SK-N-SH (cell line): ENCODE measurements around the gene STPG1. TPM values are rescaled to one million over a fixed set of nuclear protein-coding genes. Genes with fewer than 3 reads are reported as not detected.

ENCODE experiments used
- CTCF ChIA-PET: fragments of 300-600, 350-600 bp; formaldehyde crosslinking; extraction: SDS; loops from one replicate; lab custom pipeline; 2021; lab: Yijun Ruan, JAX
- POLR2A ChIA-PET: fragments of 350-600 bp; sonication (Branson Sonifier 250); formaldehyde crosslinking; extraction: SDS; loops from one replicate; lab custom pipeline; 2020; ENCODE audit warnings: antibody characterized with exemption, inconsistent platforms; lab: Yijun Ruan, JAX
- DNase-seq: peaks from one replicate; pipeline ENCODE4 v3.0.0; 2012
- H2AFZ ChIP-seq: fragments of 200-600 bp; sonication (generic); 2 replicates; pipeline ENCODE4 v1.8.1; 2016; ENCODE audit warnings: antibody characterized with exemption, mild to moderate bottlenecking, low read depth
- H3F3A ChIP-seq: fragments of 200-600 bp; sonication (generic); replicated peaks from 2 replicates; pipeline ENCODE3; 2016; ENCODE audit warnings: antibody characterized with exemption, mild to moderate bottlenecking; ENCODE audit not compliant: insufficient read depth
- H3K27ac ChIP-seq, 2 experiments: fragments of 200-500 bp in 1 of 2; fragments of 200-600 bp in 1 of 2; sonication (Bioruptor generic) in 1 of 2; sonication (generic), shearing (Covaris generic) in 1 of 2; 2 replicates each; pipeline versions ENCODE4 v1.5.1 to v1.6.1; 2014 to 2016; ENCODE audit warnings: low read depth in 2 of 2, inconsistent platforms in 1 of 2, low read length in 1 of 2, mild to moderate bottlenecking in 1 of 2, mixed read lengths in 1 of 2
- H3K27me3 ChIP-seq: fragments of 200-600 bp; sonication (generic), shearing (Covaris generic); 2 replicates; pipeline ENCODE4 v1.6.1; 2016; ENCODE audit warnings: mixed run types; ENCODE audit not compliant: insufficient read depth
- H3K36me3 ChIP-seq, 2 experiments: fragments of 200-500 bp in 1 of 2; fragments of 200-600 bp in 1 of 2; sonication (Bioruptor generic) in 1 of 2; sonication (generic) in 1 of 2; replicated peaks in 1 of 2; 2 replicates each; pipeline versions ENCODE3 to v1.5.1; 2014 to 2016; ENCODE audit warnings: low read length in 1 of 2, mild to moderate bottlenecking in 1 of 2; ENCODE audit not compliant: insufficient read depth in 2 of 2, control insufficient read depth in 1 of 2
- H3K4me1 ChIP-seq, 2 experiments: fragments of 200-500 bp in 1 of 2; fragments of 200-600 bp in 1 of 2; sonication (Bioruptor generic) in 1 of 2; sonication (generic), shearing (Covaris generic) in 1 of 2; 2 replicates each; pipeline versions ENCODE4 v1.5.1 to v1.6.1; 2014 to 2016; ENCODE audit warnings: low read depth in 1 of 2, low read length in 1 of 2, mixed run types in 1 of 2; ENCODE audit not compliant: insufficient read depth in 2 of 2, control insufficient read depth in 1 of 2
- H3K4me2 ChIP-seq: fragments of 200-600 bp; sonication (generic), shearing (Covaris generic); 2 replicates; pipeline ENCODE4 v1.6.1; 2017; ENCODE audit warnings: mixed run types
- H3K4me3 ChIP-seq, 2 experiments: fragments of 200-500 bp in 1 of 2; fragments of 200-600 bp in 1 of 2; sonication (Bioruptor generic) in 1 of 2; sonication (generic), shearing (Covaris generic) in 1 of 2; 2 replicates each; pipeline versions ENCODE4 v1.5.1 to v1.8.1; 2014 to 2016; ENCODE audit warnings: low read depth in 2 of 2, inconsistent platforms in 1 of 2, low read length in 1 of 2, mild to moderate bottlenecking in 1 of 2, mixed read lengths in 1 of 2, moderate library complexity in 1 of 2
- H3K79me2 ChIP-seq: fragments of 200-600 bp; sonication (generic); 2 replicates; pipeline ENCODE4 v1.8.1; 2017; ENCODE audit warnings: mild to moderate bottlenecking; ENCODE audit not compliant: insufficient read depth
- H3K9ac ChIP-seq: fragments of 200-600 bp; sonication (generic); 2 replicates; pipeline ENCODE4 v1.6.1; 2017; ENCODE audit warnings: mixed run types
- H3K9me2 ChIP-seq: fragments of 200-600 bp; sonication (generic); 2 replicates; pipeline ENCODE4 v1.6.1; 2017; ENCODE audit warnings: mixed run types
- H3K9me3 ChIP-seq: fragments of 200-600 bp; sonication (generic); 2 replicates; pipeline ENCODE4 v1.6.1; 2017; ENCODE audit warnings: mixed run types, mild to moderate bottlenecking, moderate library complexity
- H4K20me1 ChIP-seq: fragments of 200-600 bp; sonication (generic); 2 replicates; pipeline ENCODE4 v1.6.1; 2017; ENCODE audit warnings: mild to moderate bottlenecking, mixed run types; ENCODE audit not compliant: insufficient read depth
- CHD2 ChIP-seq: fragments of 150-350 bp; IDR thresholded peaks from 2 replicates; pipeline ENCODE4 v1.6.1; 2018; ENCODE audit warnings: low read length; ENCODE audit not compliant: partially characterized antibody
- ELF1 ChIP-seq: IDR thresholded peaks from 2 replicates; pipeline ENCODE4 v1.4.0; 2012
- EZH2phosphoT487 ChIP-seq: fragments of 200-600 bp; sonication (generic); IDR thresholded peaks from 2 replicates; pipeline ENCODE4 v1.6.1; 2017; ENCODE audit warnings: low read depth, mixed run types, mild to moderate bottlenecking, antibody characterized with exemption, moderate library complexity, borderline replicate concordance
- FOXM1 ChIP-seq: IDR thresholded peaks from 2 replicates; pipeline ENCODE4 v1.4.0; 2012; ENCODE audit warnings: low read depth, mild to moderate bottlenecking
- GABPA ChIP-seq: IDR thresholded peaks from 2 replicates; pipeline ENCODE4 v1.4.0; 2012; ENCODE audit warnings: low read depth, mild to moderate bottlenecking
- GATA2 ChIP-seq: sonication (generic); formaldehyde crosslinking; IDR thresholded peaks from 2 replicates; pipeline ENCODE4 v1.5.0; 2020; ENCODE audit warnings: mild to moderate bottlenecking, missing genetic modification reagents
- JUND ChIP-seq: IDR thresholded peaks from 2 replicates; pipeline ENCODE4 v1.4.0; 2012
- NFIC ChIP-seq: IDR thresholded peaks from 2 replicates; pipeline ENCODE4 v1.4.0; 2012; ENCODE audit warnings: borderline replicate concordance
- POLR2AphosphoS5 ChIP-seq: IDR thresholded peaks from 2 replicates; pipeline ENCODE4 v1.6.1; 2012; ENCODE audit warnings: low read depth, low read length
- RCOR1 ChIP-seq: fragments of 150-350 bp; IDR thresholded peaks from 2 replicates; pipeline ENCODE4 v1.6.1; 2017; ENCODE audit warnings: antibody characterized with exemption, low read length
- RFX5 ChIP-seq: IDR thresholded peaks from 2 replicates; pipeline ENCODE4 v1.6.1; 2012; ENCODE audit warnings: mild to moderate bottlenecking, improper control_type of control experiment, low read length
- RXRA ChIP-seq: IDR thresholded peaks from 2 replicates; pipeline ENCODE4 v1.4.0; 2012; ENCODE audit warnings: low read depth, mild to moderate bottlenecking, borderline replicate concordance
- SIN3A ChIP-seq: IDR thresholded peaks from 2 replicates; pipeline ENCODE4 v1.6.1; 2012; ENCODE audit warnings: low read depth, mild to moderate bottlenecking, low read length, moderate library complexity, borderline replicate concordance
- SMC3 ChIP-seq: IDR thresholded peaks from 2 replicates; pipeline ENCODE4 v1.6.1; 2012; ENCODE audit warnings: low read depth, low read length, improper control_type of control experiment
- YY1 ChIP-seq: IDR thresholded peaks from 2 replicates; pipeline ENCODE4 v1.4.0; 2012; ENCODE audit warnings: low read depth, mild to moderate bottlenecking
- WGBS: methylation state at CpG from one replicate; pipeline ENCODE4 v1.1.6; 2017; ENCODE audit warnings: low lambda C conversion rate; 5-methylcytosine and 5-hydroxymethylcytosine counted together
- polyA plus RNA-seq, 3 experiments: library from polyadenylated mRNA; depleted of rRNA; stranded (reverse); fragments of >200 nt; gene quantifications; 2 replicates each; pipeline ENCODE4 v1.2.3, GENCODE V29; 2012
- TF ChIP-seq, protein P1 (sequence below): IDR thresholded peaks from 2 replicates; pipeline ENCODE4 v1.4.0; 2012; ENCODE audit warnings: low read depth
- TF ChIP-seq, protein P2 (sequence below): fragments of 200-600 bp; sonication (generic); IDR thresholded peaks from 2 replicates; pipeline ENCODE4 v1.6.1; 2017; ENCODE audit warnings: antibody characterized with exemption, mild to moderate bottlenecking, moderate library complexity
- TF ChIP-seq, protein P3 (sequence below): IDR thresholded peaks from 2 replicates; pipeline ENCODE4 v1.4.0; 2012; ENCODE audit warnings: low read depth, borderline replicate concordance
- TF ChIP-seq, protein P4 (sequence below): IDR thresholded peaks from 2 replicates; pipeline ENCODE4; 2012

The STPG1 gene
- polyA plus RNA-seq, 1 of the 3 experiments (the other 2 are of a cell fraction) = 8.7 TPM

DNA sequence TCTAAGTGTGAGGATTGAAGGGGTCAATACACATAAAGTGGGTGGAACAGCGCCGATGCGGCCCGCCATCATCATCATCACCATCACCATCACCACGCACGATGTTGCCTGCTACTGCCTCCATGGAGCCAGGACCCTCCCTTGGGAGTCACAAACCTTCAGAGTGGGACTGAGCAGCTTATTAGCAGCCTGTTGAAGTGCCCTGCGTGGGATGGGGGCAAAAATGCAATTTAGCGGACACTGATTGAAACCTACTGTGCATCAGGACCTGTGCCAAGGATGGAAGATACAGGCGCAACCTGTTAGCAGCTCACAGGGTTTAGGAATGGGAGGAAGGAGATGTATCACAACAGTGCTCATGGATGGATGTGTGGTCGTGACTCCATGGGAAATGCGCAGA lies 26.7 kb downstream of the STPG1 start:
- no peak overlapping the region for H2AFZ ChIP-seq
- no peak overlapping the region for H3K4me2 ChIP-seq
- DNase-seq = no peak
- H3F3A ChIP-seq = no peaks in the 10 kb centered on the region
- no peak overlapping the region for H3K27ac ChIP-seq
- H3K4me3 ChIP-seq = no peak overlapping the region
- 90% methylated on average over 11 of the region's 11 CpGs for WGBS
- no peaks in the 10 kb centered on the region for H4K20me1 ChIP-seq
- no peaks in the 10 kb centered on the region for H3K79me2 ChIP-seq
- no peak overlapping the region for H3K9ac ChIP-seq
- peaks cover 3 to 4% of the 10 kb centered on the region in 2 experiments for H3K36me3 ChIP-seq
- ChIA-PET CTCF (interaction anchor here (0.8 to 8.9 kb wide), 3 partner anchors 13 to 237 kb away, joined by 3 to 106 read pairs (median 3); no protein-coding TSS in a partner anchor), POLR2A (no interaction called here)
- no peaks in the 10 kb centered on the region for H3K27me3 ChIP-seq
- no peaks in the 10 kb centered on the region for H3K9me2 ChIP-seq
- H3K9me3 ChIP-seq = no peaks in the 10 kb centered on the region
- peaks cover 7 to 10% of the 10 kb centered on the region in 2 experiments; a peak in 2 of 4 replicates for H3K4me1 ChIP-seq
- TF ChIP-seq SMC3 (no peak), EZH2phosphoT487 (no peak), RCOR1 (no peak), RFX5 (no peak)
- TF ChIP-seq, protein P1, sequence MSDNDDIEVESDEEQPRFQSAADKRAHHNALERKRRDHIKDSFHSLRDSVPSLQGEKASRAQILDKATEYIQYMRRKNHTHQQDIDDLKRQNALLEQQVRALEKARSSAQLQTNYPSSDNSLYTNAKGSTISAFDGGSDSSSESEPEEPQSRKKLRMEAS = no peak

DNA sequence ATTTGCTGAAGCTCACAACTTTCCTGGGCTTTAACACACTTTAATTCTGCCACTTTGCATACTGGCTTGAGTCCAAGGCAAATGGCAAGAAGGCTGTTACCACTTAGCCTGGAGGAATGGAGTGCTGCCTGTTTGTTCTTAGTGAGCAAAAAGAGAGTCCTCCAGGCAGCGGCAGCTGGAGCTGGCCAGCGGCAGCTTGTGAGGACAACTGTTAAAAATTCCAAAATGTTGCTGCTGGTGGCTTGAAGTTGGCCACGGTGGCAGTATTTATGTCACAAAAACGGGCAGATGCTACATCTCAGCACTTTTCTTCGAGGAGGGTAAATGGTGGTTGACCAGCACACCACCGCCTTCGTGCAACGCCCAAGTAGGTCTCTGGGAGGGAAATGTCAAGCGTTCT lies 27.3 kb downstream of the STPG1 start:
- 87% methylated on average over 9 of the region's 9 CpGs for WGBS
- H3K9me3 ChIP-seq = no peaks in the 10 kb centered on the region
- H3K9ac ChIP-seq = no peak overlapping the region
- CTCF ChIA-PET = interaction anchor here (0.6 to 8.9 kb wide), 6 partner anchors 15 to 236 kb away, joined by 3 to 106 read pairs (median 3); no protein-coding TSS in a partner anchor
- POLR2A ChIA-PET = no interaction called here
- H3K9me2 ChIP-seq = no peaks in the 10 kb centered on the region
- no peaks in the 10 kb centered on the region for H3F3A ChIP-seq
- H4K20me1 ChIP-seq = no peaks in the 10 kb centered on the region
- peaks cover 4% of the 10 kb centered on the region in 2 experiments for H3K36me3 ChIP-seq
- H3K79me2 ChIP-seq = no peaks in the 10 kb centered on the region
- no peak overlapping the region for H3K4me3 ChIP-seq
- DNase-seq = no peak
- H3K27me3 ChIP-seq = no peaks in the 10 kb centered on the region
- peaks cover 6 to 7% of the 10 kb centered on the region in 2 experiments; a peak in 2 of 4 replicates for H3K4me1 ChIP-seq
- no peak overlapping the region for H3K4me2 ChIP-seq
- H2AFZ ChIP-seq = no peak overlapping the region
- no peak for TF ChIP-seq SIN3A
- no peak for TF ChIP-seq GATA2 (CRISPR knock-in tag)
- TF ChIP-seq CHD2 = no peak
- TF ChIP-seq POLR2AphosphoS5 = no peak
- TF ChIP-seq JUND = no peak
- TF ChIP-seq, protein P2, sequence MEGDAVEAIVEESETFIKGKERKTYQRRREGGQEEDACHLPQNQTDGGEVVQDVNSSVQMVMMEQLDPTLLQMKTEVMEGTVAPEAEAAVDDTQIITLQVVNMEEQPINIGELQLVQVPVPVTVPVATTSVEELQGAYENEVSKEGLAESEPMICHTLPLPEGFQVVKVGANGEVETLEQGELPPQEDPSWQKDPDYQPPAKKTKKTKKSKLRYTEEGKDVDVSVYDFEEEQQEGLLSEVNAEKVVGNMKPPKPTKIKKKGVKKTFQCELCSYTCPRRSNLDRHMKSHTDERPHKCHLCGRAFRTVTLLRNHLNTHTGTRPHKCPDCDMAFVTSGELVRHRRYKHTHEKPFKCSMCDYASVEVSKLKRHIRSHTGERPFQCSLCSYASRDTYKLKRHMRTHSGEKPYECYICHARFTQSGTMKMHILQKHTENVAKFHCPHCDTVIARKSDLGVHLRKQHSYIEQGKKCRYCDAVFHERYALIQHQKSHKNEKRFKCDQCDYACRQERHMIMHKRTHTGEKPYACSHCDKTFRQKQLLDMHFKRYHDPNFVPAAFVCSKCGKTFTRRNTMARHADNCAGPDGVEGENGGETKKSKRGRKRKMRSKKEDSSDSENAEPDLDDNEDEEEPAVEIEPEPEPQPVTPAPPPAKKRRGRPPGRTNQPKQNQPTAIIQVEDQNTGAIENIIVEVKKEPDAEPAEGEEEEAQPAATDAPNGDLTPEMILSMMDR = no peak
- no peak for TF ChIP-seq FOXM1
- no peak for TF ChIP-seq GABPA
- no peak for TF ChIP-seq NFIC
- no peak for TF ChIP-seq RXRA
- no peak for TF ChIP-seq ELF1
- TF ChIP-seq, protein P3, sequence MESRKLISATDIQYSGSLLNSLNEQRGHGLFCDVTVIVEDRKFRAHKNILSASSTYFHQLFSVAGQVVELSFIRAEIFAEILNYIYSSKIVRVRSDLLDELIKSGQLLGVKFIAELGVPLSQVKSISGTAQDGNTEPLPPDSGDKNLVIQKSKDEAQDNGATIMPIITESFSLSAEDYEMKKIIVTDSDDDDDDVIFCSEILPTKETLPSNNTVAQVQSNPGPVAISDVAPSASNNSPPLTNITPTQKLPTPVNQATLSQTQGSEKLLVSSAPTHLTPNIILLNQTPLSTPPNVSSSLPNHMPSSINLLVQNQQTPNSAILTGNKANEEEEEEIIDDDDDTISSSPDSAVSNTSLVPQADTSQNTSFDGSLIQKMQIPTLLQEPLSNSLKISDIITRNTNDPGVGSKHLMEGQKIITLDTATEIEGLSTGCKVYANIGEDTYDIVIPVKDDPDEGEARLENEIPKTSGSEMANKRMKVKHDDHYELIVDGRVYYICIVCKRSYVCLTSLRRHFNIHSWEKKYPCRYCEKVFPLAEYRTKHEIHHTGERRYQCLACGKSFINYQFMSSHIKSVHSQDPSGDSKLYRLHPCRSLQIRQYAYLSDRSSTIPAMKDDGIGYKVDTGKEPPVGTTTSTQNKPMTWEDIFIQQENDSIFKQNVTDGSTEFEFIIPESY = no peak
- TF ChIP-seq YY1 = no peak
- TF ChIP-seq, protein P4, sequence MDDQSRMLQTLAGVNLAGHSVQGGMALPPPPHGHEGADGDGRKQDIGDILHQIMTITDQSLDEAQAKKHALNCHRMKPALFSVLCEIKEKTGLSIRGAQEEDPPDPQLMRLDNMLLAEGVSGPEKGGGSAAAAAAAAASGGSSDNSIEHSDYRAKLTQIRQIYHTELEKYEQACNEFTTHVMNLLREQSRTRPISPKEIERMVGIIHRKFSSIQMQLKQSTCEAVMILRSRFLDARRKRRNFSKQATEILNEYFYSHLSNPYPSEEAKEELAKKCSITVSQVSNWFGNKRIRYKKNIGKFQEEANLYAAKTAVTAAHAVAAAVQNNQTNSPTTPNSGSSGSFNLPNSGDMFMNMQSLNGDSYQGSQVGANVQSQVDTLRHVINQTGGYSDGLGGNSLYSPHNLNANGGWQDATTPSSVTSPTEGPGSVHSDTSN = no peak
- no peak overlapping the region; a peak in 1 of 4 replicates for H3K27ac ChIP-seq
